ENCODE data around the gene GLDC. TPM values are rescaled to one million over a fixed set of nuclear protein-coding genes. Genes with fewer than 3 reads are reported as not detected.
"Not testable (repeated sequence)": the region's sequence is repeated elsewhere in the genome, so short reads cannot be mapped to it uniquely, and the experiment has no call there.

GLDC gene
- total RNA-seq, 1 donor from 2014 or later, result 37.4 TPM

- Mint-ChIP-seq H3K9me3 (no peaks in the 10 kb centered on the region), H3K36me3 (ENCODE audit: low read depth) (peaks cover 5% of the 10 kb centered on the region), H3K4me1 (peaks cover 21% of the 10 kb centered on the region), H3K27ac (ENCODE audit: unreplicated experiment) (no peak overlapping the region), H3K4me3 (no peak overlapping the region), H3K27me3 (ENCODE audit: low read depth) (no peaks in the 10 kb centered on the region)
- no peak for TF ChIP-seq CTCF (conservative IDR thresholded peaks at IDR 0.05)
- no peak for DNase-seq (ENCODE audit: low read depth, low spot score)
These were observed 14.4 kb downstream of the GLDC start for GRCh38 chr9:6631207-6631512.

DNA sequence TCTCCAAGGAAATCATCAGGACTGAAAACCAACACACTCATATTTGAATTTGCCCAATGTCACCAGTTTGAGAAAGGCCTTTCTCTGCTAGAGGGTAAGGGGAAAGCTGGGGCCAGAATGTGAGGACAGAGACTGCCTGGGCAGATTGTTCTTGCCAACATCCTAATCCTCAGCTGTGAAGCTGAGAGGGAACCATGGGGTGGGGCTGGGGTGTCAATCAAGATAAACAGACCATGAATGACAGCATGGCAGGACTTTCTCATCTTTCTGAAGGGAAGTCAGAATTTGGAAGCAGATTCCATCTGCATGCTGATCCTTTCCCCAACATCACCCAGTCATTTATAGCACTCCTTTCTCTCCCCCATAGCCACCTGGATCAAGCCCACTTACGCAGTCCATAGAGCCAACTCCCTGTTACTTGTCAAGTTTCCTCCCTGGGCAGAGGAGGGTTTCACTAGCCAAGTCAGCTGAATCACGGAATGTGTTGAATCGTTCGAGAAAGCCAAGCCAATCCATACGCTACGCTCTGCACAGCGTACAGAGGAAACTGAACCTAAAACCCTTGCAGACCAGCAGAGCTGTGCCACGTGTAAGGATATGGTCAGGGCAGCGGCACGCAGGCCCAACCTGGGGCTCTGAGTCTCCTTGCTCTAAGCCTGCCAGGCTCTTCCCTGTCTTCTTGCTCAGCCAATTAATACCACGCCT lies 14.9 kb downstream of the GLDC start:
- Mint-ChIP-seq H3K36me3 (ENCODE audit: low read depth) (peaks cover 5% of the 10 kb centered on the region), H3K4me3 (no peak overlapping the region), H3K27ac (ENCODE audit: unreplicated experiment) (no peak overlapping the region), H3K27me3 (ENCODE audit: low read depth) (no peaks in the 10 kb centered on the region), H3K4me1 (peaks cover 21% of the 10 kb centered on the region), H3K9me3 (no peaks in the 10 kb centered on the region)
- DNase-seq (ENCODE audit: low read depth, low spot score), result no peak
- TF ChIP-seq CTCF (conservative IDR thresholded peaks at IDR 0.05), result no peak

- peaks cover 17% of the 10 kb centered on the region for H3K4me1 Mint-ChIP-seq
- no peak for DNase-seq (ENCODE audit: low read depth, low spot score)
- TF ChIP-seq CTCF (conservative IDR thresholded peaks at IDR 0.05), result no peak
- peaks cover 2% of the 10 kb centered on the region for H3K36me3 Mint-ChIP-seq (ENCODE audit: low read depth)
- H3K9me3 Mint-ChIP-seq, result no peaks in the 10 kb centered on the region
- H3K27me3 Mint-ChIP-seq (ENCODE audit: low read depth), result no peaks in the 10 kb centered on the region
- no peak overlapping the region for H3K27ac Mint-ChIP-seq (ENCODE audit: unreplicated experiment)
- no peak overlapping the region for H3K4me3 Mint-ChIP-seq
These were observed 16.8 kb downstream of the GLDC start for GRCh38 chr9:6628704-6629103.

DNA sequence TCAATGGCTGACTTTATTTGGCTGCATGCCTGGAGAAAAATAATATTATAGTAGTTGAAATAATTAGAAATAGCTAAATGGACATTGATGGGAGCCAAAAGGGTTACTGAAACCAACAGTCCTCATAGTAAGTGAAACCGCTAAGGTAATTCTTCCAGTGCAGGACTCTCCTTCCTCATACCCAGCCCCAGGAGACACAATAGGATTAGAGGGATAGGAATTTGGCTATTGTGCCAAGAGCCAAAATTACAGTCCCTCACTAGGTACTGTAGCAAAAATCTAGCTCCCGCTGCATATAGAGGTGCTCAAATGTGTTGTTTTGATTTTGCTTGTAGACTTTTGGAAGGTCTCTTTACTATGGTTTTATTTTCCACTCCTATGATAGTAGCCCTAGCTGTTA lies 20.2 kb downstream of the GLDC start:
- peaks cover 6% of the 10 kb centered on the region for H3K36me3 Mint-ChIP-seq (ENCODE audit: low read depth)
- H3K4me3 Mint-ChIP-seq, result no peak overlapping the region
- no peak overlapping the region for H3K27ac Mint-ChIP-seq (ENCODE audit: unreplicated experiment)
- H3K27me3 Mint-ChIP-seq (ENCODE audit: low read depth), result no peaks in the 10 kb centered on the region
- DNase-seq (ENCODE audit: low read depth, low spot score), result no peak
- TF ChIP-seq CTCF (conservative IDR thresholded peaks at IDR 0.05), result no peak
- H3K9me3 Mint-ChIP-seq, result no peaks in the 10 kb centered on the region
- H3K4me1 Mint-ChIP-seq, result peaks cover 4% of the 10 kb centered on the region

DNA sequence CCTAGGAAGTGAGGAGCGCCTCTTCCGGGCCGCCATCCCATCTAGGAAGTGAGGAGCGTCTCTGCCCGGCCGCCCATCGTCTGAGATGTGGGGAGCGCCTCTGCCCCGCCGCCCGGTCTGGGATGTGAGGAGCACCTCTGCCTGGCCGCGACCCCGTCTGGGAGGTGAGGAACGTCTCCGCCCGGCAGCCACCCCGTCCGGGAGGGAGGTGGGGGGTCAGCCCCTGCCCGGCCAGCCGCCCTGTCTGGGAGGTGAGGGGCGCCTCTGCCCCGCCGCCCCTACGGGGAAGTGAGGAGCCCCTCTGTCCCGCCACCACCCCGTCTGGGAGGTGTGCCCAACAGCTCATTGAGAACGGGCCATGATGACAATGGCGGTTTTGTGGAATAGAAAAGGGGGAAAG lies 22.7 kb downstream of the GLDC start:
- not testable (repeated sequence) for H3K27ac Mint-ChIP-seq (ENCODE audit: unreplicated experiment); H3K27me3 Mint-ChIP-seq (ENCODE audit: low read depth); H3K4me3 Mint-ChIP-seq; H3K36me3 Mint-ChIP-seq (ENCODE audit: low read depth); DNase-seq (ENCODE audit: low read depth, low spot score); H3K4me1 Mint-ChIP-seq; H3K9me3 Mint-ChIP-seq

GRCh38 chr9:6620796-6621195 lies 24.7 kb downstream of the GLDC start:
- H3K4me3 Mint-ChIP-seq, result no peak overlapping the region
- no peak for DNase-seq (ENCODE audit: low read depth, low spot score)
- H3K36me3 Mint-ChIP-seq (ENCODE audit: low read depth), result peaks cover 11% of the 10 kb centered on the region
- no peaks in the 10 kb centered on the region for H3K27me3 Mint-ChIP-seq (ENCODE audit: low read depth)
- no peak for TF ChIP-seq CTCF (conservative IDR thresholded peaks at IDR 0.05)
- peaks cover 14% of the 10 kb centered on the region for H3K4me1 Mint-ChIP-seq
- no peak overlapping the region for H3K27ac Mint-ChIP-seq (ENCODE audit: unreplicated experiment)
- H3K9me3 Mint-ChIP-seq, result no peaks in the 10 kb centered on the region

Measured in neural crest cell (in vitro differentiated cells).